NCI-H2107 treated with DMSO at 0.1 percent for 48 hours (cell line): Measurements from ENCODE around the gene ZNF316.

ENCODE experiments used
- DNase-seq: peaks from one replicate; lab custom pipeline; 2025; ENCODE audit not compliant: unreplicated experiment; lab: John Stamatoyannopoulos, UW

The ZNF316 gene

DNA sequence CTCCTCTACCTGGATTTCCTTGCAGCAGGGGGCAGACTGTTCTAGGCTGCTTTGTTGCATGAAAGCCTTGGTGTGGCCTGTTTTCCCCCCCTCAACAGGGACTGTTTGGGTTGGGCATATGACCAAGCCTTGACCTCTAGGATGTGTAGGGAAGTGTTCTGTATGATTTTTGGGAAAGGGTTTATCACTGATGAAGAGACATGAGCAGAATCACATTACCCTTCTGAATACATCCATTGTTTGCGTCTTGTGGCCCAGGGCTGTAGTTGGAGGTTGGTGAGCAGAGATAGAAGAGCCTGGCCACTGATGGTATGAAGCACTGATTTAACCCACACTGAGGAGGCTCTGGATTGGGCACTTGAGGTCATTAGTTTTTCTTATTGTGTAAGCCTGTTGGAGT lies 43.0 kb downstream of the ZNF316 start:
- DNase-seq = no peak

DNA sequence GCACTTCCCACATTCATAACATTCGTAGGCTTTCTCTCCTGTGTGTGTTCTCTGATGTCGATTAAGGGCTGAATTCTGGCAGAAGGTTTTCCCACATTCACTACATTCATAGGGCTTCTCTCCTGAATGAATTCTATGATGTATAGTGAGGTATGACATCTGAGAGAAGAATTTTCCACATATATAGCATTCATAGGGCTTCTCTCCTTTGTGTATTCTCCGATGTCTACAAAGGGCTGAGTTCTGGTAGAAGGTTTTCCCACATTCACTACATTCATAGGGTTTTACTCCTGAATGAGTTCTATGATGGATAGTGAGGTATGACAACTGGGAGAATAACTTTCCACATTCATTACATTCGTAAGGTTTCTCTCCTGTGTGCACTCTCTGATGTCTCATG lies 54.0 kb downstream of the ZNF316 start:
- DNase-seq = no peak

DNA sequence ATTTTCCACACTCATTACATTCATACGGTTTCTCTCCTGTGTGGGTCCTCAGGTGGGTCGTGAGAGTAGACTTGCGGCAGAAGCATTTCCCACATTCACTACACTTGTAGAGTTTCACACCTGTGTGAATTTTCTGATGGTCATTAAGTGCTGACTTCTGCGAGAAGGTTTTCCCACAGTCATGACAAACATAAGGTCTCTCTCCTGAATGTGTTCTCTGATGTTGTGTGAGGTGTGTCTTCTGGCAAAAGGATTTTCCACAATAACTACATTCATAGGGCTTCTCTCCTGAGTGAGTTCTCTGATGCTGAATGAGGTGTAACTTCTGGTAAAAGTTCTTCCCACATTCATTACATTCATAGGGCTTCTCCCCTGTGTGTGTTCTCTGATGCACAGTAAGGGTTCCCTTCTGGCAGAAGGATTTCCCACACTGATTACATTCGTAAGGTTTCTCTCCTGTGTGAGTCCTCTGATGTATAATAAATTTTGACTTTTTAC lies 54.5 kb downstream of the ZNF316 start:
- no peak for DNase-seq

DNA sequence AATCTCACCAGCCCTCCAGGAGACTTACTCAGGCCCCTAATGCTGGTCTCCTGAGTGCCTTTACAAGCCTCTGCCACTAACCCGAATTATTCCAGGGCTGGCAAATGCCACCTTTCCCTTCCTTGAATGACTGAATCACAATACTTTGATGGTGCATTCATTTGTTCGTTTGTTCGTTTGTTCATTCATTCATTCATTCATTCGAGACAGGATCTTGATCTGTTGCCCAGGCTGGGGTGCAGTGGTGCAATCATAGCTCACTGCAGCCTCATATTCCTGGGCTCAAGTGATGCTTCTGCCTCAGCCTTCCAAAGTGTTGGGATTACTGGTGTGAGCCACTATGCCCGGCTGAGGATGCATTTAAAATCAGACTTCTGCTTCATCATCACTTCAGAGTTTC lies 63.7 kb downstream of the ZNF316 start:
- no peak for DNase-seq

DNA sequence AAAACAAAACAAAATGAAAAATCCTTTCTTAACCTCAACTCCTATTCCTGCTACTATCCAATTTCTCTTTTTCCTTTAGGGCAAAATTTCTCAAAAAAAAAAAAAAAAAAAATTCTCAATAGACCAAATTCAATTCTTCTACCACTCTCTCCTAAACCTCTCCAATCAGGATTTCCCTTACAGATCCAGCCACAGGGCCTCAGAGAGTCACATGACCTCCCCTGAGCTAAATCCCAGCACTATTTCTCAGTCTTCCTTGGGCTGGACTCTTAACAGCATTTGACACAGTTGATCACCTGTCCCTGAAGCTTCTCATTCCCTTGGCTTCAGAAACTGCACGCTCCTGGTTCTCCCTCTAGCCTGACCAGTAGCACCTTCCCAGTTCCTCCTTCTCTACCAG lies 64.7 kb downstream of the ZNF316 start:
- no peak for DNase-seq
